HFFc6 (cell line): ENCODE data around the gene VSIG10L2. TPM values are rescaled to one million over a fixed set of nuclear protein-coding genes. Genes with fewer than 3 reads are reported as not detected.
A peak's percentile ranks its signal among the peaks of the same experiment; 100 is the strongest.
"Not testable (repeated sequence)": the region's sequence is repeated elsewhere in the genome, so short reads cannot be mapped to it uniquely, and the experiment has no call there.

Experiments
- DNase-seq: peaks from one replicate; pipeline ENCODE4 v3.0.0-alpha.2; 2018
- H3K27ac Mint-ChIP-seq: 2 replicates; pipeline ENCODE4 v1.8.0; 2020; ENCODE audit warnings: mild to moderate bottlenecking, mixed read lengths
- H3K27me3 Mint-ChIP-seq: 2 replicates; pipeline ENCODE4 v1.8.0; 2021; ENCODE audit warnings: mild to moderate bottlenecking, moderate library complexity, mixed read lengths; ENCODE audit not compliant: insufficient read depth
- H3K36me3 Mint-ChIP-seq: 2 replicates; pipeline ENCODE4 v1.8.0; 2021; ENCODE audit warnings: low read depth, mixed read lengths
- H3K4me1 Mint-ChIP-seq: 2 replicates; pipeline ENCODE4 v1.8.0; 2020; ENCODE audit warnings: low read depth, mixed read lengths
- H3K4me3 Mint-ChIP-seq: 2 replicates; pipeline ENCODE4 v1.8.0; 2020; ENCODE audit warnings: mild to moderate bottlenecking, moderate library complexity, mixed read lengths
- H3K9me3 Mint-ChIP-seq: 2 replicates; pipeline ENCODE4 v1.8.0; 2020; ENCODE audit warnings: mild to moderate bottlenecking, mixed read lengths
- CTCF ChIP-seq: fragments of 200-600 bp; sonication (generic); IDR thresholded peaks from 2 replicates; pipeline ENCODE4 v1.5.0; 2021; ENCODE audit warnings: antibody characterized with exemption, mild to moderate bottlenecking
- total RNA-seq, 6 experiments: library from RNA; stranded (reverse); fragmentation: NEBNext Ultra II Directional; extraction: Animal tissue kit (Norgen Biotek cat#: 25700); gene quantifications; 2 replicates in 1 of 6; 3 replicates in 5 of 6; pipeline ENCODE4 v1.2.3, GENCODE V29; 2021

VSIG10L2 gene
- total RNA-seq, 6 experiments from 2014 or later = not detected

- DNase-seq = no peak
- H3K27ac Mint-ChIP-seq = no peak within 1 kb of the TSS
- H3K4me3 Mint-ChIP-seq = peak within 1 kb of the TSS; percentile 99
- no peak for TF ChIP-seq CTCF
- H3K4me1 Mint-ChIP-seq = peaks cover 31% of the 10 kb centered on the region
- H3K36me3 Mint-ChIP-seq = peaks cover 30% of the 10 kb centered on the region
- H3K27me3 Mint-ChIP-seq = peaks cover 21% of the 10 kb centered on the region
- no peaks in the 10 kb centered on the region for H3K9me3 Mint-ChIP-seq
Observed at GRCh38 chr11:125903711-125904659, 41.9 kb upstream of the VSIG10L2 start, which contains the start of gene DDX25. DDX25 (plus strand) TSS chr11:125904508; CDS start chr11:125904518, 10 bp downstream.

- Mint-ChIP-seq H3K36me3 (peaks cover 25% of the 10 kb centered on the region), H3K9me3 (no peaks in the 10 kb centered on the region), H3K27ac (no peak overlapping the region), H3K27me3 (peaks cover 18% of the 10 kb centered on the region), H3K4me3 (no peak overlapping the region; the same call in 1 of the 2 replicates), H3K4me1 (peaks cover 24% of the 10 kb centered on the region)
- DNase-seq = no peak
- TF ChIP-seq CTCF = no peak
Observed at GRCh38 chr11:125904678-125905077, 41.2 kb upstream of the VSIG10L2 start.

- TF ChIP-seq CTCF = no peak
- H3K27ac Mint-ChIP-seq = no peak overlapping the region
- no peaks in the 10 kb centered on the region for H3K9me3 Mint-ChIP-seq
- no peaks in the 10 kb centered on the region for H3K4me1 Mint-ChIP-seq
- no peak overlapping the region for H3K4me3 Mint-ChIP-seq
- H3K27me3 Mint-ChIP-seq = peaks cover 14% of the 10 kb centered on the region
- H3K36me3 Mint-ChIP-seq = no peaks in the 10 kb centered on the region
- DNase-seq = no peak
Observed at GRCh38 chr11:125910226-125910849, 35.5 kb upstream of the VSIG10L2 start.

- not testable (repeated sequence) for H3K4me1 Mint-ChIP-seq, H3K4me3 Mint-ChIP-seq, H3K9me3 Mint-ChIP-seq, DNase-seq, H3K27ac Mint-ChIP-seq, H3K36me3 Mint-ChIP-seq
- peaks cover 30% of the 10 kb centered on the region for H3K27me3 Mint-ChIP-seq
Observed at GRCh38 chr11:125914601-125915000, 31.2 kb upstream of the VSIG10L2 start.

- H3K27me3 Mint-ChIP-seq = peaks cover 35% of the 10 kb centered on the region
- no peak overlapping the region for H3K27ac Mint-ChIP-seq
Observed at GRCh38 chr11:125916683-125917347, 29.0 kb upstream of the VSIG10L2 start.

More at GRCh38 chr11:125916683-125917347, 29.0 kb upstream of the VSIG10L2 start:
- DNase-seq = no peak
- H3K4me3 Mint-ChIP-seq = no peak overlapping the region
- H3K4me1 Mint-ChIP-seq = no peaks in the 10 kb centered on the region
- H3K36me3 Mint-ChIP-seq = no peaks in the 10 kb centered on the region
- TF ChIP-seq CTCF = no peak
- no peaks in the 10 kb centered on the region for H3K9me3 Mint-ChIP-seq
